ENCODE results near the gene RELB.

- TF ChIP-seq EZH2 (IDR thresholded peaks at IDR 0.05; ENCODE audit: low read length, missing control alignments) = no peak
- no peak for TF ChIP-seq CTCF (conservative IDR thresholded peaks at IDR 0.05 in 1 of 2, IDR thresholded peaks at IDR 0.05 in 1 of 2; ENCODE audit: low read depth in 1 of 2, low read length in 2 of 2)
These were observed 78.7 kb downstream of the RELB start for GRCh38 chr19:45079911-45080370.
